Head of caudate nucleus (tissue), 42 donors: Measurements from ENCODE around the gene DNAH3.
"Not testable (repeated sequence)": the region's sequence is repeated elsewhere in the genome, so short reads cannot be mapped to it uniquely, and the experiment has no call there.

ENCODE experiments used
- DNase-seq, 42 donors: peaks; one replicate each; pipeline versions ENCODE4 v3.0.0 to v3.0.0-alpha.2; 2020 to 2021; ENCODE audit warnings: mixed read lengths in 7 of 42
- intact Hi-C: fragments of 100-400 bp; cut with DNase I; formaldehyde crosslinking; loops from one replicate; pipeline ENCODE4 v1.15.0; 2022

Gene DNAH3

DNA sequence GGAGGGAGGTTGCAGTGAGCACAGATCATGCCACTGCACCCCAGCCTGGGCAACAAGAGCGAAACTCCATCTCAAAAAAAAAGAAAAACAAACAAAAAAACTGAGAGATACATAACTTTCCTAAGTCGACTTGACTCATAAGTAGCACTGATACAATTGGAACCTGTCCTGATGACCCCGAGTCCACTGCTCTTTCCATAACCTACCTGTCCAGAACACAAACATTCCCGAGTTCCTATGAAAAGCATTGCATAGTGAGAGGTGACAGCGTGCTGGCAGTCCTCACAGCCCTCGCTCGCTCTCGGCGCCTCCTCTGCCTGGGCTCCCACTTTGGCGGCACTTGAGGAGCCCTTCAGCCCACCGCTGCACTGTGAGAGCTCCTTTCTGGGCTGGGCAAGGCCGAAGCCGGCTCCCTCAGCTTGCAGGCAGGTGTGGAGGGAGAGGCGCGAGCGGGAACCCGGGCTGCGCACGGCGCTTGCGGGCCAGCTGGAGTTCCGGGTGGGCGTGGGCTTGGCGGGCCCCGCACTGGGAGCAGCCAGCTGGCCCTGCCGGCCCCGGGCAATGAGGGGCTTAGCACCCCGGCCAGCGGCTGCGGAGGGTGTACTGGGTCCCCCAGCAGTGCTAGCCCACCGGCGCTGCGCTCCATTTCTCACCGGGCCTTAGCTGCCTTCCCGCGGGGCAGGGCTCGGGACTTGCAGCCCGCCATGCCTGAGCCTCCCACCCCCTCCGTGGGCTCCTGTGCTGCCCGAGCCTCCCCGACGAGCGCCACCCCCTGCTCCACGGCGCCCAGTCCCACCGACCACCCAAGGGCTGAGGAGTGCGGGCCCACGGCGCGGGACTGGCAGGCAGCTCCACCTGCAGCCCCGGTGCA is 1.7 kb upstream of the DNAH3 start:
- intact Hi-C loops = loop anchor here (10.0 kb wide), 1 partner anchor 152 kb away; no protein-coding TSS in a partner anchor
- DNase-seq = not testable (repeated sequence)

- intact Hi-C loops = no loop called here
- no peak for DNase-seq
Measured at GRCh38 chr16:21145738-21146137, 4.9 kb downstream of the DNAH3 start.

GRCh38 chr16:21134053-21134452 is 16.6 kb downstream of the DNAH3 start:
- DNase-seq = no peak
- intact Hi-C loops = no loop called here

- DNase-seq = no peak
- intact Hi-C loops = no loop called here
Measured at GRCh38 chr16:21130811-21131210, 19.8 kb downstream of the DNAH3 start.

DNA sequence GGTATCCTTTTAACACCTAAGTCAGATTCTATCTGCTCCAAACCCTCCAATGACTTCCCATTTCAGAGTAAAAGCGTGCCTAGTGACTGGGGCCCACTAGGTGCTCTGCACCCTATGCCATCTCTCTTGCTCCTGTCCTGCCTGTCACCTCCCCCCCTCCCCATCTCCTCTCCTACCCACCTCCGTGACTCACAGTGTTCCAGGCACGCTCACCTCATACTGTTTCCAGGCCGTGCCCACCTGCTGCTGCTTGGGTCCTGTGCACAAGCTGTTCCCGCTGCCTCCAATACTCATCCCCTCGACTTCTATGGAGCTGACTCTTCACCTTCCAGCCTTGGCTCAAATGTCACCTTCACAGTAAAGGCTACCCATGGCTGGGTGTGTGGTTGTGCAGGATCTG is 21.7 kb downstream of the DNAH3 start:
- peak in 32 of 42 donors; percentile 2 to 72 (median 30) for DNase-seq
- intact Hi-C loops = no loop called here

DNA sequence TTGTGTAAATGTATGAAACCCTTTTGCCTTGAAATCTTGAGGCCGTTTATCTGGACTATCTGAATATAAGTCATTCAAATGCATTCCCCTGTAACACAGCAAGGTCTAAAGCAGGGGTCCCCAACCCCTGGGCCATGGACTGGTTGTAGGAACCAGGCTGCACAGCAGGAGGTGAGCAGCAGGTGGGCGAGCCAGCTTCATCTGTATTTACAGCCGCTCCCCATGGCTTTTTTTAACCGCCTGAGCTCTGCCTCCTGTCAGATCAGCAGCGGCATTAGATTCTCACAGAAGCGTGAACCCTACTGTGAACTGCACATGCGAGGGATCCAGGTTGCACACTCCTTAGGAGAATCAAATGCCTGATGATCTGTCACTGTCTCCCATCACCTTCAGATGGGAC is 24.1 kb downstream of the DNAH3 start:
- DNase-seq = peak in 24 of 42 donors; percentile 18 to 74 (median 27)
- intact Hi-C loops = no loop called here

DNA sequence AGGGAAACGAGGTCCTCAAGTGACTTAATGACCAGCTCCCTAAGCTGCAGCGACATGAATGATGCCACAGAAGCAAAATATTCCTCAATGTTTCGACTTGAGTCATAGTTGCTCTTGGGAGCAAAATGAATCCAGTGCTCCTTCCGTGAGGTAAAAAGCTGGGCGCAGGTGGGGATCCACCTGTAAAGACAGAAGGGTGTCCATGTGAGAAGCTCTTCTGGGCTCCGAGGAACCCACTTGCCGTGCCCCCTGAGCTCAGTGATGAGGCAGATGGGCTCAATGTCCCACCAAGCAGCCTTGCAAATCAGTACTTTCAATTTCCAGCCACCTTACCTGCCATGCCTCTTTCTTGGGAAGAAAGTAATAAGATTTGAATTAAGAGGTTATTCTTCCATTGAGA is 25.5 kb downstream of the DNAH3 start:
- DNase-seq = no peak
- intact Hi-C loops = no loop called here

- intact Hi-C loops = no loop called here
- DNase-seq = no peak
Measured at GRCh38 chr16:21120976-21121520, 29.6 kb downstream of the DNAH3 start.

DNA sequence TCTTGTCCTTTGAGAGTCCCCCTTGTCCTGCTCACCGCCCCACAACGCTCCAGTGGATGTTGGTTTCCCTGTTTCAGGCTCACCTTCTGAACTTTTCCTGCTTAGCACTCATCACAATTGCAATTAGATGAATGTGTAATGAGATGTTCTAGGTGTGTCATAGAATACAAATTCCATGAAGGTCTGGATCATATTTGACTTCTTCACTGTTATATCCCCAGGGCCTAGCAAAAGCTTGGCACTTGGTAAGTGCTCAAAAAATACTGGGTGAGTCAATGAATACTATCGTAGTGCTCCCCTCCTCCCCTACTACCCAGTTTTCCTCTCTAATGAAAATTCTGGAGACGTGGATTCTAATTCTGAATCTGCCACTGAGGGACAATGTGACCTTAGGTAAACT is 33.1 kb downstream of the DNAH3 start:
- intact Hi-C loops = no loop called here
- no peak for DNase-seq

- no peak for DNase-seq
- intact Hi-C loops = no loop called here
Measured at GRCh38 chr16:21116148-21116693, 34.4 kb downstream of the DNAH3 start.

DNA sequence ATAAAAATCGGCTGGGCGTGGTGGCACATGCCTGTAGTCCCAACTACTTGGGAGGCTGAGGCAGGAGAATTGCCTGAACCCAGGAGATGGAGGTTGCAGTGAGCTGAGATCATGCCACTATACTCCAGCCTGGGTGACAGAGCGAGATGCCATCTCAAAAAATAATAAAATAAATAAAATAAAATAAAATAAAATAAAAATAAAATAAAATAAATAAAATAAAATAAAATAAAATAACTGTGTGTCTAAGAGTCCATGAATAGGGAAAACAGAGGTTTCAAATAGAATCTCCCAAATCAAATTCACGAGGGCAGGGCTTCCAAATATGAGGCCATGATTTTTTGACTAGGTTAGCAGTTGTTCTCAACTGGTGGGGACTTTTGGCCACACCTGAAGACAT is 35.1 kb downstream of the DNAH3 start:
- intact Hi-C loops, DNase-seq: not testable (repeated sequence)

DNA sequence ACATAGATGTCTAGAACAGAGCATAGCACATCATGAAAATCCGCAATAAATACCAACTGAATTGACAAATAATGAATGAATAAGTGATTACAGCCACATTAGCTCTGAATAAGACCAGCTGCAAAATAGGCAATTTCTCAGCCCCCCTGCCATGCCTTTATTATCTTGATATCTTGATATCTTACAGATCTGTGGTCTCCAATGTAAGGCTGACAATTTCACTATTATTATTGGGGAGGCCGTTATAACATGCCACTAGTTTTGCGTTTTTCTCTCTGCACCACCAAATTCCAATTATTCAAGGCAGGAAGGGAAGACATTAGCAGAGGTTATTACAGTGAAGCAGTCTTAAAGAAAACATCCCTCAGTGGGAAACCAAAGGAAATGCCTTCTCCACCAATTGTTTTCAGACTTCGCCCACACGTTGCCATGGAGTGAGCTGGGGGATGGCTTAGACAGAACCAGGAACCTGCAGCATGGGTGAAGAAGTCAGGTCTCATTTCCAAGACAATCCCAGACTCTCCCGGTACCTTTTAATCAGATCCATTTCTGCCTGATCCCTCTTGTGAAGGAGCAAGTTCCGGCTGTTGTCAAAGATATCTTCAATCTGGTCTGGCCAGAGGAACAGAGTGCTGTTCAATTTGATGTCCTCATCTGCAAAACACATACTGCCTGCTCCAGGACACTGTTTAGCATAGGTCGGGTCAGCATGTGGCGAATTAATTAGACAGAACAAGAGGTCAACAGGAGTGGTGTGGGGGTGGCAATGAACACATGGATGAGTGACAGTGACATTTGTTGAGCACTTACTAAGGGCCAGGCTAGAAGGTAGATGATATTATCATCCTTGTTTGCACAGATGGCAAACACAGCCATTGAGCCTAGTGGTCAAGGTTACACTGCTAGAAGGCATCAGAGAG is 46.4 kb downstream of the DNAH3 start:
- peak in 7 of 42 donors; percentile 6 to 31 (median 21) for DNase-seq
- intact Hi-C loops = no loop called here

DNA sequence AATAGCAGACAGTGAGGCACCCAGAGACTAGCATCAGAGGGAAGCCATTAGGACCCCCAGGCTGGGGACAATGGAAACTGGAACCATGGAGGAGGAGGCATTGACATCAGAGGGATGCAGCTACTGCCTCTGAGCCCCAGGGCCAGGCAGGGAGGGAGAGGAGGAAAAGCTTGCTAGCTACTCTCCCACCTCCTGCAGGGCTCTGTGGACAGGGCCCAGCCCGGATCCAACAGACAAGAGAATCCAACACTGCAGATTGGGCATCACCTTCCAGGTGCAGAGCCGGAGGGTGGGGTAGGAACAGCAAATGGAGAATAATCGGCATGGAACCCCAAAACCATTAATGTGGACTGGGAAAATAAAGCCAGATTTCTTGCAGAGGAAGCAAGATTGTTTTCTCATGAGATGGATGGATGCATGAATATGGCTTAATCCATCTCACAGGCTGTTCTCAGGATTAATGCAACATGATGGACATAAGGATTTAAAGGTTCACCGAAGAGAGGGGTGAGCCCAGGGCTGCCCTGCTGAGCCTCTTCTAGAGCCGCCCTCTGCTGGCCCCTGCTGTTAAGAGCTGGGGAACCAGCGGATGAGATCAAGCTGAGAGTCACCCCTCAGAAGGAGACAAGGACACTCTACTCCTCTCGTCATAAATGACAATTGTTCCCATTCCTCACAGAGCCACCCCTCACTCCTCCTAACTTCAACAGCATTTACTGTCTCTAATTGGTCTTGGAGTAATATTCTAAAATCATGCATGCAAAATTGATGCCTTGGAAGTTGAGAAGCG is 48.8 kb downstream of the DNAH3 start:
- DNase-seq = peak in 2 of 42 donors; percentile 8 to 26
- intact Hi-C loops = no loop called here

- DNase-seq = no peak
- intact Hi-C loops = no loop called here
Measured at GRCh38 chr16:21100447-21100846, 50.2 kb downstream of the DNAH3 start.

DNA sequence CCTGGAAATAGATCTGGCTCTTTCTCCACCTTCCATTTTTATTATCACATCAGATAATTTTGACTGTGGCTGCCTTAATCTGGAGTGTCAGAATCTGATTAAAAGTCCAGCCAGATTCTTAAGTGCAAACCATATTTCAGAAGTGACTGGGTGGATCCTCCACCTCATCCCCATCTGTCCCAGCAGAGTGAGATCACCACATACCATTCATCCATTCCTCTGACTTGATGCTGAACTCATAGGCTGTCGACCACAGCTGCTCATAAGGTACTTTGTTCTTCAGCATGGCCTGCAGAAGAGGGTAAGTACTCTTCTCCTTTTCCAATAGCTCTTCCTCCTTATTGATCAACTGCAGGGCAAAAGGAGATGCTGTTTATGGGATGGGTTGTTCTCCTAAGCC is 53.5 kb downstream of the DNAH3 start:
- DNase-seq = no peak
- intact Hi-C loops = no loop called here

- intact Hi-C loops, DNase-seq: not testable (repeated sequence)
Measured at GRCh38 chr16:21094719-21095118, 55.9 kb downstream of the DNAH3 start.

DNA sequence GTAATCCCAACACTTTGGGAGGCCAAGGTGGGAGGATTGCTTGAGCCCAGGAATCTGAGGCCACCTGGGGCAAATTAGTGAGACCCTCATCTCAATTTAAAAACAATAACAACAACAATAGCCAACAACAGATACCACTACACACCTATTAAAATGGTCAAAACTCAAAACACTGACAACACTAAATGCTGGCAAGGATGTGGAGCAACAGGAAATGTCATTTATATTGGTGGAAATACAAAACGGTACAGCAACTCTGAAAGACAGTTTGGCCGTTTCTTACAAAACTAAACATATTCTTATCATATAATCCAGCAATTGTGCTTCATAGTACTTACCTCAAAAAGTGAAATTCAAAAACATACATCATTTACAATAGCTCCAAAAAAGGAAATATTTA is 57.7 kb downstream of the DNAH3 start:
- intact Hi-C loops = no loop called here
- no peak for DNase-seq

GRCh38 chr16:21088646-21089538 is 61.8 kb downstream of the DNAH3 start:
- intact Hi-C loops = no loop called here
- no peak for DNase-seq
